ENCODE data around the gene MAP7. TPM values are rescaled to one million over a fixed set of nuclear protein-coding genes. Genes with fewer than 3 reads are reported as not detected.

MAP7 gene
- total RNA-seq, 1 donor from 2014 or later: 1.2 TPM

- Mint-ChIP-seq H3K9me3 (no peaks in the 10 kb centered on the region), H3K27me3 (ENCODE audit: low read depth) (peaks cover 40% of the 10 kb centered on the region), H3K27ac (no peak overlapping the region), H3K36me3 (ENCODE audit: low read depth) (no peaks in the 10 kb centered on the region), H3K4me3 (ENCODE audit: low read depth) (no peak overlapping the region), H3K4me1 (ENCODE audit: low read depth) (peaks cover 15% of the 10 kb centered on the region)
- intact Hi-C loops (cut with micrococcal nuclease): no loop called here
- no peak for DNase-seq (ENCODE audit: low spot score)
These were observed 83.0 kb downstream of the MAP7 start for GRCh38 chr6:136467186-136467585.

- no peaks in the 10 kb centered on the region for H3K36me3 Mint-ChIP-seq (ENCODE audit: low read depth)
- H3K9me3 Mint-ChIP-seq: no peaks in the 10 kb centered on the region
- peaks cover 15% of the 10 kb centered on the region for H3K4me1 Mint-ChIP-seq (ENCODE audit: low read depth)
- no peak overlapping the region for H3K27ac Mint-ChIP-seq
- H3K27me3 Mint-ChIP-seq (ENCODE audit: low read depth): peaks cover 40% of the 10 kb centered on the region
- no peak for DNase-seq (ENCODE audit: low spot score)
- intact Hi-C loops (cut with micrococcal nuclease): no loop called here
- no peak overlapping the region for H3K4me3 Mint-ChIP-seq (ENCODE audit: low read depth)
These were observed 83.4 kb downstream of the MAP7 start for GRCh38 chr6:136466777-136467176.

- H3K27me3 Mint-ChIP-seq (ENCODE audit: low read depth): peaks cover 35% of the 10 kb centered on the region
- no peak overlapping the region for H3K4me3 Mint-ChIP-seq (ENCODE audit: low read depth)
- peaks cover 11% of the 10 kb centered on the region for H3K4me1 Mint-ChIP-seq (ENCODE audit: low read depth)
- no peak overlapping the region for H3K27ac Mint-ChIP-seq
- no peak for DNase-seq (ENCODE audit: low spot score)
- H3K9me3 Mint-ChIP-seq: no peaks in the 10 kb centered on the region
- H3K36me3 Mint-ChIP-seq (ENCODE audit: low read depth): no peaks in the 10 kb centered on the region
- intact Hi-C loops (cut with micrococcal nuclease): no loop called here
These were observed 84.4 kb downstream of the MAP7 start for GRCh38 chr6:136465766-136466303.

GRCh38 chr6:136464874-136465273 lies 85.3 kb downstream of the MAP7 start:
- DNase-seq (ENCODE audit: low spot score): no peak
- H3K27ac Mint-ChIP-seq: no peak overlapping the region
- H3K4me3 Mint-ChIP-seq (ENCODE audit: low read depth): no peak overlapping the region
- H3K36me3 Mint-ChIP-seq (ENCODE audit: low read depth): no peaks in the 10 kb centered on the region
- no peaks in the 10 kb centered on the region for H3K9me3 Mint-ChIP-seq
- H3K4me1 Mint-ChIP-seq (ENCODE audit: low read depth): peaks cover 11% of the 10 kb centered on the region
- intact Hi-C loops (cut with micrococcal nuclease): no loop called here
- H3K27me3 Mint-ChIP-seq (ENCODE audit: low read depth): peaks cover 29% of the 10 kb centered on the region

GRCh38 chr6:136464148-136464547 lies 86.1 kb downstream of the MAP7 start:
- Mint-ChIP-seq H3K4me1 (ENCODE audit: low read depth) (peaks cover 11% of the 10 kb centered on the region), H3K9me3 (no peaks in the 10 kb centered on the region), H3K27ac (no peak overlapping the region), H3K36me3 (ENCODE audit: low read depth) (no peaks in the 10 kb centered on the region), H3K4me3 (ENCODE audit: low read depth) (no peak overlapping the region), H3K27me3 (ENCODE audit: low read depth) (peaks cover 32% of the 10 kb centered on the region)
- intact Hi-C loops (cut with micrococcal nuclease): no loop called here
- no peak for DNase-seq (ENCODE audit: low spot score)

GRCh38 chr6:136463743-136464142 lies 86.5 kb downstream of the MAP7 start:
- intact Hi-C loops (cut with micrococcal nuclease): no loop called here
- Mint-ChIP-seq H3K4me1 (ENCODE audit: low read depth) (peaks cover 11% of the 10 kb centered on the region), H3K4me3 (ENCODE audit: low read depth) (no peak overlapping the region), H3K36me3 (ENCODE audit: low read depth) (no peaks in the 10 kb centered on the region), H3K27me3 (ENCODE audit: low read depth) (peaks cover 35% of the 10 kb centered on the region), H3K9me3 (no peaks in the 10 kb centered on the region), H3K27ac (no peak overlapping the region)
- no peak for DNase-seq (ENCODE audit: low spot score)

GRCh38 chr6:136446579-136447187 lies 103.5 kb downstream of the MAP7 start:
- intact Hi-C loops (cut with micrococcal nuclease): no loop called here
- no peak overlapping the region for H3K4me3 Mint-ChIP-seq (ENCODE audit: low read depth)
- no peak for DNase-seq (ENCODE audit: low spot score)
- no peaks in the 10 kb centered on the region for H3K36me3 Mint-ChIP-seq (ENCODE audit: low read depth)
- peaks cover 12% of the 10 kb centered on the region for H3K27me3 Mint-ChIP-seq (ENCODE audit: low read depth)
- H3K9me3 Mint-ChIP-seq: no peaks in the 10 kb centered on the region
- no peak overlapping the region for H3K27ac Mint-ChIP-seq
- no peaks in the 10 kb centered on the region for H3K4me1 Mint-ChIP-seq (ENCODE audit: low read depth)

GRCh38 chr6:136446145-136446544 lies 104.1 kb downstream of the MAP7 start:
- peaks cover 12% of the 10 kb centered on the region for H3K27me3 Mint-ChIP-seq (ENCODE audit: low read depth)

GRCh38 chr6:136445063-136445462 lies 105.2 kb downstream of the MAP7 start:
- H3K9me3 Mint-ChIP-seq: no peaks in the 10 kb centered on the region
- H3K4me3 Mint-ChIP-seq (ENCODE audit: low read depth): no peak overlapping the region
- H3K27ac Mint-ChIP-seq: no peak overlapping the region
- H3K36me3 Mint-ChIP-seq (ENCODE audit: low read depth): no peaks in the 10 kb centered on the region
- H3K27me3 Mint-ChIP-seq (ENCODE audit: low read depth): peaks cover 12% of the 10 kb centered on the region
- H3K4me1 Mint-ChIP-seq (ENCODE audit: low read depth): no peaks in the 10 kb centered on the region
- no peak for DNase-seq (ENCODE audit: low spot score)
- intact Hi-C loops (cut with micrococcal nuclease): no loop called here

More at GRCh38 chr6:136446145-136446544, 104.1 kb downstream of the MAP7 start:
- DNase-seq (ENCODE audit: low spot score): no peak
- Mint-ChIP-seq H3K4me3 (ENCODE audit: low read depth) (no peak overlapping the region), H3K36me3 (ENCODE audit: low read depth) (no peaks in the 10 kb centered on the region), H3K27ac (no peak overlapping the region), H3K4me1 (ENCODE audit: low read depth) (no peaks in the 10 kb centered on the region), H3K9me3 (no peaks in the 10 kb centered on the region)
- intact Hi-C loops (cut with micrococcal nuclease): no loop called here

- Mint-ChIP-seq H3K27ac (no peak overlapping the region), H3K4me3 (ENCODE audit: low read depth) (no peak overlapping the region), H3K27me3 (ENCODE audit: low read depth) (peaks cover 8% of the 10 kb centered on the region), H3K4me1 (ENCODE audit: low read depth) (no peaks in the 10 kb centered on the region), H3K36me3 (ENCODE audit: low read depth) (no peaks in the 10 kb centered on the region), H3K9me3 (no peaks in the 10 kb centered on the region)
- no peak for DNase-seq (ENCODE audit: low spot score)
- intact Hi-C loops (cut with micrococcal nuclease): no loop called here
These were observed 110.0 kb downstream of the MAP7 start for GRCh38 chr6:136440203-136440602.

- Mint-ChIP-seq H3K4me3 (ENCODE audit: low read depth) (no peak overlapping the region), H3K27ac (no peak overlapping the region), H3K9me3 (no peaks in the 10 kb centered on the region), H3K27me3 (ENCODE audit: low read depth) (peaks cover 6% of the 10 kb centered on the region), H3K36me3 (ENCODE audit: low read depth) (no peaks in the 10 kb centered on the region), H3K4me1 (ENCODE audit: low read depth) (no peaks in the 10 kb centered on the region)
- no peak for DNase-seq (ENCODE audit: low spot score)
- intact Hi-C loops (cut with micrococcal nuclease): no loop called here
These were observed 110.6 kb downstream of the MAP7 start for GRCh38 chr6:136439514-136440190.

GRCh38 chr6:136438441-136438840 lies 111.8 kb downstream of the MAP7 start:
- no peak overlapping the region for H3K27ac Mint-ChIP-seq
- H3K9me3 Mint-ChIP-seq: no peaks in the 10 kb centered on the region
- no peaks in the 10 kb centered on the region for H3K4me1 Mint-ChIP-seq (ENCODE audit: low read depth)
- DNase-seq (ENCODE audit: low spot score): no peak
- H3K36me3 Mint-ChIP-seq (ENCODE audit: low read depth): no peaks in the 10 kb centered on the region
- no peak overlapping the region for H3K4me3 Mint-ChIP-seq (ENCODE audit: low read depth)
- intact Hi-C loops (cut with micrococcal nuclease): no loop called here
- H3K27me3 Mint-ChIP-seq (ENCODE audit: low read depth): peaks cover 12% of the 10 kb centered on the region

- Mint-ChIP-seq H3K9me3 (no peaks in the 10 kb centered on the region), H3K4me3 (ENCODE audit: low read depth) (no peak overlapping the region), H3K36me3 (ENCODE audit: low read depth) (no peaks in the 10 kb centered on the region), H3K27ac (no peak overlapping the region), H3K4me1 (ENCODE audit: low read depth) (no peaks in the 10 kb centered on the region), H3K27me3 (ENCODE audit: low read depth) (peaks cover 12% of the 10 kb centered on the region)
- intact Hi-C loops (cut with micrococcal nuclease): no loop called here
- DNase-seq (ENCODE audit: low spot score): no peak
These were observed 113.0 kb downstream of the MAP7 start for GRCh38 chr6:136437246-136437645.

Measured in activated T-helper 2 cell treated with anti-CD3 and anti-CD28 coated beads, Interferon-gamma antibody, Interleukin-2, Interleukin-4, amounts not matched to agents 10 μg/mL and 5 μg/mL and 100 μg/mL, durations not matched to agents 14 hours and 24 hours and 36 hours (primary cell).